Epithelial cell of esophagus (primary cell): ENCODE measurements around the gene CERS5.
"Not testable (repeated sequence)": the region's sequence is repeated elsewhere in the genome, so short reads cannot be mapped to it uniquely, and the experiment has no call there.

Experiments
- DNase-seq: peaks from one replicate; pipeline ENCODE4 v3.0.0; 2010; ENCODE audit warnings: low read depth
- H3K4me3 ChIP-seq: 2 replicates; pipeline ENCODE4 v1.5.1; 2011; ENCODE audit warnings: mild to moderate bottlenecking, low read length, control low read depth
- CTCF ChIP-seq: IDR thresholded peaks from 2 replicates; pipeline ENCODE4 v1.5.1; 2011; ENCODE audit warnings: low read depth, mild to moderate bottlenecking, low read length, control low read depth, inconsistent platforms; ENCODE audit not compliant: insufficient read depth; ENCODE audit errors: missing control alignments

The CERS5 gene

GRCh38 chr12:50087995-50088394 is 79.2 kb downstream of the CERS5 start:
- DNase-seq = peak; percentile 91
- no peak overlapping the region for H3K4me3 ChIP-seq
- no peak for TF ChIP-seq CTCF

- H3K4me3 ChIP-seq = no peak overlapping the region
- DNase-seq = no peak
- no peak for TF ChIP-seq CTCF
These were observed 80.0 kb downstream of the CERS5 start for GRCh38 chr12:50087151-50087550.

- peak overlapping the region; percentile 83 for H3K4me3 ChIP-seq
- TF ChIP-seq CTCF = no peak
- DNase-seq = no peak
These were observed 81.0 kb downstream of the CERS5 start for GRCh38 chr12:50086148-50086547.

GRCh38 chr12:50085615-50086072 is 81.5 kb downstream of the CERS5 start:
- peak overlapping the region; percentile 83 for H3K4me3 ChIP-seq
- no peak for TF ChIP-seq CTCF
- DNase-seq = no peak

GRCh38 chr12:50084775-50085614 is 82.2 kb downstream of the CERS5 start, which contains the start of gene SMARCD1:
Gene SMARCD1, plus strand, starts transcription at chr12:50085342. Its CDS starts 28 bp downstream, at chr12:50085370.
- TF ChIP-seq CTCF = peak; percentile 54
- H3K4me3 ChIP-seq = peak within 1 kb of the TSS; percentile 83
- peak; percentile 91 for DNase-seq

GRCh38 chr12:50084409-50084774 is 82.8 kb downstream of the CERS5 start:
- H3K4me3 ChIP-seq = peak overlapping the region; percentile 83
- not testable (repeated sequence) for DNase-seq

GRCh38 chr12:50083301-50083700 is 83.9 kb downstream of the CERS5 start:
- no peak for TF ChIP-seq CTCF
- DNase-seq = no peak
- H3K4me3 ChIP-seq = no peak overlapping the region
